Forelimb muscle (tissue), 1 donor: ENCODE measurements around the gene PLAAT5. TPM values are rescaled to one million over a fixed set of nuclear protein-coding genes. Genes with fewer than 3 reads are reported as not detected.
"Not testable (repeated sequence)": the region's sequence is repeated elsewhere in the genome, so short reads cannot be mapped to it uniquely, and the experiment has no call there.

Experiments
- DNase-seq: peaks from one replicate; pipeline ENCODE4 v3.0.0-alpha.2; 2013; ENCODE audit warnings: low read depth
- polyA plus RNA-seq: library from polyadenylated mRNA; unstranded; fragments of 120-200 nt; gene quantifications from one replicate; pipeline ENCODE4 v1.2.1, GENCODE V29; 2013; ENCODE audit not compliant: insufficient read length

Gene PLAAT5
- polyA plus RNA-seq, 1 donor, result 3.2 TPM

DNA sequence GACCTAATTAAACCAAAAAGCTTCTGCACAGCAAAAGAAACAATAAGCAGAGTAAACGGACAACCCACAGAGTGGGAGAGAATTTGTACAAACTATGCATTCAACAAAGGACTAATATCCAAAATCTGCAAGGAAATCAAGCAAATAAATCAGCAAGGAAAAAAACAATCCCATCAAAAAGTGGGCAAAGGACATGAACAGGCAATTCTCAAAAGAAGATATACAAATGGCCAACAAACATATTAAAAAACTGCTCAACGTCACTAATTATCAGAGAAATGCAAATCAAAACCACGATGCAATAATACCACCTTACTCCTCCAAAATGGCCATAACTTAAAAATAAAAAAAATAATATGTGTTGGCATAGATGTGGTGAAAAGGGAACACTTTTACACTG is 5.2 kb downstream of the PLAAT5 start:
- DNase-seq, result no peak

DNA sequence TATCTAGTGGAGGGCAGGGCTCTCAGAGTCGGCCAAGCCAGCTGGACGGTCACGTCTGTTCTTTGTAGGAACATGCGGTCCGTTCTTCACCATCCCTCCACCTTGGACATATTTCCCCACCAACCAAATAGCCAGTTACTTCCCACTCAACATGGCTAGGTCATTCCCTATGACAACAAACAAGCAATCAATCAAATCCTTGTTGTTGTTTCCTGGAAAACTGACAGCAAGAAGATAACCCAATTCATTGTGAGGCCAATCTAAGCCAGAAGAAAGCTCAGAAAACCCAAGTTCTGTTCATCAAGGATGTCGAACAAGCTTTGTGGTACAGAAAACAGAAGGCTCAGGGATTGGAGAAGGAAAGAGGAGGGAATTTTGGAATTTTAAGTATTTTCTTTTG is 10.9 kb downstream of the PLAAT5 start:
- DNase-seq, result no peak

DNA sequence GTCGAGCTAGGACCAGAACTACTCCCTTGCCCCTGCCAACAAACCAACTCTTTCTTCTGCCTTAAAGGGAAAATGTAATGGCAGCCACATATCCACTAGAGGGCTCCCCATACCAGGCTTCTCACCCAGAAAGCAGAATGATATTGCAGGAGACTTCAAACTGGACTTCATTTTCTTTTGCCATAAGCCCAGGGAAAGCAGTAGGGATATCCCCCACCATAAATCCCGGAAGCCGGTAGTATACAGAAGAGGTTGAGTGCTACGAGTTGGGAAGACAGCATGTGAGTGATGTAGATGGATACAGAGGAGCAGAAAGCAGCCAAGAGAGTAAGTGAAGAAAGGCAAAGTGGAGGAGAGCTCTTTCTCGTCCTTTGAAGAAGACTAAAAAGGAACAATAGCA is 12.1 kb downstream of the PLAAT5 start:
- peak; percentile 39 for DNase-seq

DNA sequence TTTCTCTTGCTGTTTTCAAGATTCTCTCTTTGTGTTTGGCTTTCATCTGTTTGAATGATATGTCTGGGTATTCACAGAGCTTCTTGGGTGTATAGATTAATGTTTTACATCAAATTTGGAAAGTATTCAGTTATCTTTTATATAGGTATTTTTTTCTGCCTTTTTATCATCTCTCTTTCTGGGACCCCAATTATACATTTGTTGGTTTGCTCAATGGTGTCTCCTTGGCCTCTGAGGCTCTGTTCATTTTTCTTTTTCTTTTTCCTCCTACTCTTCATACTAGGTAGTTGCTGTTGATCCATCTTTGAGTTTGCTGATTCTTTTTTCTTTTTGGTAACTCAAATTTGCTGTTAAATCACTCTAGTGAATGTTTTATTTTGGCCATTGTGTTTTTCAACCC is 14.3 kb downstream of the PLAAT5 start:
- DNase-seq, result no peak

DNA sequence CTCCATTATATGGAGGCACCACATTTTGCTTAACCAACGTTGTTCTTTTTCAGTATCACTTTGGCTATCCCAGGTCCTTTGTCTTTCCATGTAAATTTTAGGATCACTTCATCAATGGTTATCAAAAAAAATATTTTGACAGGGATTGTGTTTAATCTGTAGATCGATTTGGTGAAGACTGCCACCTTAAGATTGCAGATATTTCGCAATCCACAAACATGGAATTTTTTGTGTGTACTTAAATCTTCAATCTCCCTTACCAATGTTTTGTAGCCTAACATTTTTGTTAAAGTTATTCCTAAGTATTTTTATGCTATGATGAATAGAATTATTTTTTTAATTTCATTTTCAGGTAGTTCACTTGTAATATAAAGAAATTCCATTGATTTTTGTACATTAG is 18.6 kb downstream of the PLAAT5 start:
- DNase-seq, result no peak

DNA sequence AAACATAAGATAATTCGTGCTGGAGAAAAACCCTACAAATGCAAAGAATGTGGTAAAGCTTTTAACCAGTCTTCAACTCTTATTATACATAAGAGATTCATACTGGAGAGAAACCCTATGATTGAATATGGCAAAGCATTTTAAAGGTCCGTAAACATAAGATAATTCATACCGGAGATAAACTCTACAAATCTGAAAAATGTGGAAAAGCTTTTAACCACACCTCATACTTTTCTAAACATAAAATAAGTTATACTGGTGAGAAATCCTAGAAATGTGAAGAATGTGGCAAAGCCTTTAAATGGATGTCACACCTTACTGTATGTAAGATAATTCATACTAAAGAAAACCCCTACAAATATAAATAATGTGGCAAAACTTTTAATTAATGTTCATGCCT is 20.7 kb downstream of the PLAAT5 start:
- no peak for DNase-seq

DNA sequence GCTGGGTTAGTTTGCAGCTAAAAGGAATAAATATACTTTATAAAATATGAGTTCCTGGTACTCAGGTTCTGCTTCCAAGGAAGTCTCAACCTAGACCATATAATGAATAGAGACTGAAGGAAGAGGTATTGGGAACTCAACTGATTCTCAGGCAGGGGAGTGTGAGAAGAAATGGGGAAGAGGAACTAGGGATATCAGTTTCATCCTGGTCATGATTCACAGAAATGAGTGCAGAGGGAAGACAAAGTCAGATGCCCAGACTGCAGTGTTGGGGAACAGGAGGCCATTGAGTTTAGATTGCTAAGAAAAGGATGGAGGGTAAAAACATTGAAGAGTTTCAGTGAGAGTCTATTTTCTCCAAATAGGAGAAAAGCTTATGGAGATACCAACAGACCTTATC is 28.8 kb downstream of the PLAAT5 start:
- no peak for DNase-seq

DNA sequence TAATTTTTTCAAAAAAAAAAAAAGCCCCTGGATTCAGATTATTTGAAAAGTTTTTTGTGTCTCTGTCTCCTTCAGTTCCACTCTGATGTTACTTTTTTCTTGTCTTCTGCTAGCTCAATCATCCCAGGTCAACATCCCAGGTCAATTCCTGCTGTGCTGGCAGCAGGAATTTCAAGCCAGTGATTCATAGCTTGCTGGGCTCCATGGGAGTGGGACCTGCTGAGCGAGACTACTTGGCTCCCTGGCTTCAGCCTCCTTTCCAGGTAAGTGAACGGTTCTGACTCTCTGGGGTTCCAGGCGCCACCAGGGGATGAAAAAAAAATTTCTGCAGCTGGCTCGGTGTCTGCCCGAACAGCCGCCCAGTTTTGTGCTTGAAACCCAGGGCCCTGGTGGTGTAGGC is 31.4 kb downstream of the PLAAT5 start:
- no peak for DNase-seq

DNA sequence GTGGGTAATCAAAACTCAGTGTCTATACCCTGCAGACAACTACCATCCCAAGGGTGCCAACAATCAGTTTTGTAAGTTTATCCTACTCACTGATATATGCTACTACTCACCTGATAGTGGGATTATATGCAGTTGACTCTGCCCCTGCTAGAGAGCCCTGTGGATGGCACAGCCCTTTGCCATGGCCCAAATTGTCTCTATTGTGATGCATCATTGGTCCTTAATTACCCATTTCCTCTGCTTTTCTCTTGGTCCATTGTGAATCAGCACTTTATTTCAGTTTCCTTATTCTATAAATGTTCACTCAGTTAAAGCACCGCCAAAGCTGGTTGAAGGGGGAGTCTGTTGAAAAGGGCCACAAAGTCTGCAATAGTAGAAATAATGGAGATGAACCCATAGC is 42.3 kb downstream of the PLAAT5 start:
- no peak for DNase-seq

DNA sequence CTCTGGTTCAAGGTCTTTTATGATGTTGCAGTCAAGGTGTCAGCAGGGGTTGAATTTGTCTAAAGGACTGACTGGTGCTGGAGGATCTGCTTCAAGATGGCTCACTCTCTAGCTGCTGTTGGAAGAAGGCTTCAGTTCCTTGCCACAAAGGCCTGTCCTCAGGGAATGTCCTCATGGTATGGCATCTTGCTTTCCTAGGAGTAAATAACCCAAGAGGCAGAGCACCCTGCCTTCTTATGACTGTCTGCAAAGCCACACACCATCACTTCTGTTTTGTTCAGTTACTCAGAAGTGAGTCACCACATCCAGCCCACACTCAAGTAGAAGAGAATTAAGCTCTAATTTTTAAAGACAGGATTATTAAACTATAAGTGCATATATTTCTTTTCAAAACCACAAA is 45.2 kb downstream of the PLAAT5 start:
- no peak for DNase-seq

DNA sequence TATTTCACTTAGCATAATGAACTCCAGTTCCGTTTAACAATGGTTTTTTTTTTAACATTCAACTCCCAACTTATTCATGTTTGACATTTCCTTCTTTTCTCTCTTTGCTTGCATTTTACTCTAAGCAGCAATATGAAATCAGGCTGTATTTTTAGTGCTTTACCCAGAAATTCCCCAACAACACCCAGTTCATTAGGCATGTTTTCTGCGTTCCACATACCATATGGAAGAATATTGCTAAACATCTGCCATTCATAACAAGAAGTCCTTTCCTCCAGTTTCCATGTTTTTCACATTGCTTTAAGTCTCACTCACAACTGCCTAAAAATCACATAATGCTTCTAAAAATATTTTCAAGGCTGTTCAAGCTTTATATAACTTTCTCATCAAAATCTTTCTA is 45.8 kb downstream of the PLAAT5 start:
- DNase-seq, result no peak

DNA sequence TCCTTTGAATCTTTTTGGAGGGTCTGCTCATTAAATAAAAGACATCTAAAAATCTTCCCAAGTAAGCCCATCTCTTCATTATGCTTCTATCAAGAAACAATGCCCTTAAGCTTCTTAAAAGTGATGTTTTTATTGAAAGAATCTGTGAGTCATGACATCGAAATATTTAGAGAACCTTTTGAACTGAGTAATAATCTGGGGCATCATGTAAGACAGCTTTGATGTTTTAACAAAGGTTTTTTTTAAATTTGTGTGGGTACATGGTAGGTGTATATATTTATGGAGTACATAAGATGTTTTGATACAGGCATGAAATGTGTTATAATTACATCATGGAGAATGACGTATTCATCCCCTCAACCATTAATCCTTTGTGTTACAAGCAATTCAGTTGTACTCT is 46.8 kb downstream of the PLAAT5 start:
- DNase-seq, result no peak

DNA sequence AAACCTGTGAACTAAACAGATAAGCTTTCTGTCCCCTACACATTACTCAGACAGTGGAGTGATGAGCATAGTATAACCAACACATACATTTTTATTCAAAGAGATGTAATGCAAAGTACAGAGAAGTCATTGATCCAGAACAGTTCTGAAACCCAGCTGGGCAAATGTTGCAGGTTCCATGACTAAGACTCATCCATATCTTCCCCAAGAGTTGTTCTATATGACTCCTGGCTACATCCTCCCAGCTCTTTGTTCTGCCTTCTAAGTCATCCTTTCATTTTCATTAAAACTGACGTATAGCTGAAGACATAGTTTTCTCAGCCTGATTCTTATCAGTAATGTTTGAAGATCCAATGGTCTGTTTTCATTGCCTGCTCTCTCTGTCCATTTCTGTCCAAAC is 47.3 kb downstream of the PLAAT5 start:
- DNase-seq, result no peak

DNA sequence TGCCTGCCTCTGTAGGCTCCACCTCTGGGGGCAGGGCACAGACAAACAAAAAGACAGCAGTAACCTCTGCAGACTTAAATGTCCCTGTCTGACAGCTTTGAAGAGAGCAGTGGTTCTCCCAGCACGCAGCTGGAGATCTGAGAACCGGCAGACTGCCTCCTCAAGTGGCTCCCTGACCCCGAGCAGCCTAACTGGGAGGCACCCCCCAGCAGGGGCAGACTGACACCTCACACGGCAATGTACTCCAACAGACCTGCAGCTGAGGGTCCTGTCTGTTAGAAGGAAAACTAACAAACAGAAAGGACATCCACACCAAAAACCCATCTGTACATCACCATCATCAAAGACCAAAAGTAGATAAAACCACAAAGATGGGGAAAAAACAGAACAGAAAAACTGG is 55.1 kb downstream of the PLAAT5 start:
- not testable (repeated sequence) for DNase-seq

DNA sequence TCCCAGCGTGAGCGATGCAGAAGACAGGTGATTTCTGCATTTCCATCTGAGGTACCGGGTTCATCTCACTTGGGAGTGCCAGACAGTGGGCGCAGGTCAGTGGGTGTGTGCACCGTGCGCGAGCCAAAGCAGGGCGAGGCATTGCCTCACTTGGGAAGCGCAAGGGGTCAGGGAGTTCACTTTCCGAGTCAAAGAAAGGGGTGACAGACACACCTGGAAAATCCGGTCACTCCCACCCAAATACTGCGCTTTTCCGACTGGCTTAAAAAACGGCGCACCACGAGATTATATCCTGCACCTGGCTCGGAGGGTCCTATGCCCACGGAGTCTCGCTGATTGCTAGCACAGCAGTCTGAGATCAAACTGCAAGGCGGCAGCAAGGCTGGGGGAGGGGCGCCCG is 55.6 kb downstream of the PLAAT5 start:
- DNase-seq, result not testable (repeated sequence)

DNA sequence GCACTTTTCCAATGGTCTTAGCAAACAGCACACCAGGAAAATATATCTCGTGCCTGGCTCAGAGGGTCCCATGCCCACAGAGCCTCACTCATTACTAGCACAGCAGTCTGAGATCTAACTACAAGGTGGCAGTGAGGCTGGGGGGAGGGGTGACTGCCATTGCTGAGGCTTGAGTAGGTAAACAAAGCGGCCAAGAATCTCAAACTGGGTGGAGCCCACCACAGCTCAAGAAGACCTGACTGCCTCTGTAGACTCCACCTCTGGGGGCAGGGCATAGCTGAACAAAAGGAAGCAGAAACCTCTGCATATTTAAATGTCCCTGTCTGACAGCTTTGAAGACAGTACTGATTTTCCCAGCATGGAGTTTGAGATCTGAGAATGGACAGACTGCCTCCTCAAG is 60.2 kb downstream of the PLAAT5 start:
- DNase-seq, result not testable (repeated sequence)

DNA sequence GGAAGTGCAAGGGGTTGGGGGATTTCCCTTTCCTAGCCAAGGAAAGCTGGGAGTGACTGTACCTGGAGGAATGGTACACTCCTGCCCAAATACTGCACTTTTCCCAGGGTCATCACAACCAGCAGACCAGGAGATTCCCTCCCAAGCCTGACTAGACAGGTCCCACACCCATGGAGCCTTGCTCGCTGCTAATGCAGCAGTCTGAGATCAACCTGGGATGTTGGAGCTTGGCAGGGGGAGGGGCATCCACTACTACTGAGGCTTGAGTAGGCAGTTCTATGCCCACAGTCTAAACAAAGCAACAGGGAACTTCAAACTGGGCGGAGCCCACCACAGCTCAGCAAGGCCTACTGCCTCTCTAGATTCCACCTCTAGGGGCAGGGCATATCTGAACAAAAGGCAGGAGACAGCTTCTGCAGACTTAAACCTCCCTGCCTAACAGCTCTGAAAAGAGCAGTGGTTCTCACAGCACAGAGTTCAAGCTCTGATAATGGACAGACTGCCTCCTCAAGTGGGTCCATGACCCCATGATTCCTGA is 62.9 kb downstream of the PLAAT5 start:
- DNase-seq, result no peak

DNA sequence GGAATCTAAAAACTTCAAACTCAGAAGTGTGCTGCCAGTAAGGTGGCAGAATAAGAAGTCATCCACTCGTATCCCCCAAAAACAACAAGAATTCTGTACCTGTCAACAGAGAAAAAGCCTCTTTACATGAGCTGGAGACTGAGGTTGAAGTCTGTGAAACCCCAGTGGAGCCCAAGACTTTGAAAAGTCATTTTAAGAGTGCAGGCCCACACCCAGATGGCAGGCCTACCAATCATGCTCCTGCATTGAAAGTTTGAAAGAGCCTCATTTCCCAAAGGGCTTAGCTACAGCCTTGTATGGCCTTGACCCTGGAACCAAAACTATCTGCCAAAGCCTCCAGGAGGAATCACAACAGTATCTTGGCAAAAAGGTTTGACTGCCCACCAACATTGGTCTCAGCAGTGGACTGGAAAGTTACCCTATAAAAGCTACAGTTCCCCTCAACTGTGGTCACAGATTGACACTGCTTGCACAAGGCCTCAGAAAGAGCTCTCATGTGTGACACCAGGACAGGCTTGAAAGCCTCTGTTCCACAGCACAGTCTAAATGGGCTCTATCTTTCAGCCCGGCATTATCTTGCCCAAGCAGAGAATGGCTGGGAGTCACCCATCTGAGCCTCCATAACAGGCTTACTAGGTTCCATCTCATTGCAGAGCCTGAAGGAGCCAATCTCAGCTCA is 73.7 kb downstream of the PLAAT5 start:
- DNase-seq, result no peak

Other genes starting within 250 kb of the PLAAT5 start
- not detected for gene SLC22A25, start 247.6 kb downstream of the PLAAT5 start, polyA plus RNA-seq
- not detected for gene SLC22A9, start 121.4 kb downstream of the PLAAT5 start, polyA plus RNA-seq
- 0.37 TPM for gene LGALS12, start 14.9 kb upstream of the PLAAT5 start, polyA plus RNA-seq
- 2.9 TPM for gene PLAAT4, start 45.6 kb upstream of the PLAAT5 start, polyA plus RNA-seq
- not detected for gene PLAAT2, start 72.2 kb upstream of the PLAAT5 start, polyA plus RNA-seq
- 61.0 TPM for gene PLAAT3, start 123.3 kb upstream of the PLAAT5 start, polyA plus RNA-seq
- 13.6 TPM for gene ATL3, start 180.2 kb upstream of the PLAAT5 start, polyA plus RNA-seq
- 50.2 TPM for gene RTN3, start 190.3 kb upstream of the PLAAT5 start, polyA plus RNA-seq